GM18520 (cell line): Measurements from ENCODE around the gene SPTY2D1.

Experiments
- ATAC-seq: cut with Tn5 transposase; IDR thresholded peaks from one replicate; pipeline ENCODE4 v1.9.1; 2021; ENCODE audit not compliant: unreplicated experiment

Gene SPTY2D1

DNA sequence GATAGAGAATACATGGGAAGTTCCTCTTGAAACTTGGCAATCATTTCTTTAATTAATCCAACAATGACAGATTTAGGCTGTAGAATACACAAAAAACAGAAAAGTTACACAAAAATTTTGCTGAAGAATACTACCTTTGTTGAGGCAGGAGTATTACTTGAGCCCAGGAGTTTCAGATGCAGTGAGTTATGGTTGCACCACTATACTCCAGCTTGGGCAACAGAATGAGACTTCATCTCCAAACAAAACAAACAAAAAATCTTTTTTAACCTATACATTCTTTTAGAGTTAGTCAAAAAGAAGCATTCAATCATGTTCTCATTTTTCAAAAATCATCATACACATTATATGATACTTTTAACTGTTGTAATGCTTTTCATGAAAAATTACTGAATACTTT lies 67.7 kb downstream of the SPTY2D1 start:
- ATAC-seq: no peak

GRCh38 chr11:18564149-18564548 lies 70.0 kb downstream of the SPTY2D1 start:
- ATAC-seq: no peak

DNA sequence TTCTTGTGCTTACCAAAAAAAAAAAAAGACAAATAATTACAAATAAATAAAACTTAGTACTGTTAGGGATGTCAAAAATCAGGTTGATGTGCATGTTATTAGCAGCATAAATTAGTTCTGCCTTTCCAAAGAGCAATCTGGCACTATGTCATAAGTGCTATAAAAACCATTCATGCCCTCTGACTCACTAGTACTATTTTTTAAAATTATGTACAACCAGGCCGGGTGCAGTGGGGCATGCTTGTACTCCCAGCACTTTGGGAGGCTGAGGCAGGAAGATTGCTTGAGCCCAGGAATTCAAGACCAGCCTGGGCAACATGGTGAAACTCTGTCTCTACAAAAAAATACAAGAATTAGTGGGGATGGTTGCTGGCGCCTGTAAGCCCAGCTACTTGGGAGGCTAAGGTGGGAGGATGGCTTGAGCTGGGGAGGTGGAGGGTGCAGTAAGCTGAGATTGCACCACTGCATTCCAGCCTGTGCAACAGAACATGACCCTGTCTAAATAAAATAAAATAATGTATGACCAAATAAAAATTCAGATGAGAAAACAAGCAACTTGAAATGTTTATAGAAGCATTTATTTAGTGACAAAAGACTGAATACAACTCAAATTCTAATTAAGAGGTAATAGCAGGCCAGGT lies 70.9 kb downstream of the SPTY2D1 start:
- no peak for ATAC-seq
